ENCODE results near the gene ERP29. TPM values are rescaled to one million over a fixed set of nuclear protein-coding genes. Genes with fewer than 3 reads are reported as not detected.

The ERP29 gene
- total RNA-seq, 1 donor: 55.3 TPM

- no peak for TF ChIP-seq CTCF (IDR thresholded peaks at IDR 0.05; ENCODE audit: insufficient read depth, low read depth, low read length)
- H3K4me3 ChIP-seq (ENCODE audit: low read depth, low read length): no peak overlapping the region
- no peak for DNase-seq (ENCODE audit: low read depth)
These were observed 34.7 kb upstream of the ERP29 start for GRCh38 chr12:111978545-111978944.

- no peak for TF ChIP-seq CTCF (IDR thresholded peaks at IDR 0.05; ENCODE audit: insufficient read depth, low read depth, low read length)
- DNase-seq (ENCODE audit: low read depth): no peak
These were observed 32.6 kb upstream of the ERP29 start for GRCh38 chr12:111980598-111980997.

GRCh38 chr12:111981987-111982386 is 31.2 kb upstream of the ERP29 start:
- no peak for TF ChIP-seq CTCF (IDR thresholded peaks at IDR 0.05; ENCODE audit: insufficient read depth, low read depth, low read length)

More at GRCh38 chr12:111980598-111980997, 32.6 kb upstream of the ERP29 start:
- H3K4me3 ChIP-seq (ENCODE audit: low read depth, low read length): no peak overlapping the region

GRCh38 chr12:111984820-111985219 is 28.4 kb upstream of the ERP29 start:
- H3K4me3 ChIP-seq (ENCODE audit: low read depth, low read length): no peak overlapping the region
- DNase-seq (ENCODE audit: low read depth): no peak
- no peak for TF ChIP-seq CTCF (IDR thresholded peaks at IDR 0.05; ENCODE audit: insufficient read depth, low read depth, low read length)

More at GRCh38 chr12:111981987-111982386, 31.2 kb upstream of the ERP29 start:
- DNase-seq (ENCODE audit: low read depth): no peak
- H3K4me3 ChIP-seq (ENCODE audit: low read depth, low read length): no peak overlapping the region

- no peak for TF ChIP-seq CTCF (IDR thresholded peaks at IDR 0.05; ENCODE audit: insufficient read depth, low read depth, low read length)
- H3K4me3 ChIP-seq (ENCODE audit: low read depth, low read length): no peak overlapping the region
- DNase-seq (ENCODE audit: low read depth): no peak
These were observed 21.7 kb upstream of the ERP29 start for GRCh38 chr12:111991535-111991934.

GRCh38 chr12:111991946-111992345 is 21.3 kb upstream of the ERP29 start:
- peak; percentile 54 for DNase-seq (ENCODE audit: low read depth)

More at GRCh38 chr12:111991946-111992345, 21.3 kb upstream of the ERP29 start:
- no peak for TF ChIP-seq CTCF (IDR thresholded peaks at IDR 0.05; ENCODE audit: insufficient read depth, low read depth, low read length)
- no peak overlapping the region for H3K4me3 ChIP-seq (ENCODE audit: low read depth, low read length)
